ENCODE measurements around the gene NT5C3A.
"Not testable (repeated sequence)": the region's sequence is repeated elsewhere in the genome, so short reads cannot be mapped to it uniquely, and the experiment has no call there.

DNA sequence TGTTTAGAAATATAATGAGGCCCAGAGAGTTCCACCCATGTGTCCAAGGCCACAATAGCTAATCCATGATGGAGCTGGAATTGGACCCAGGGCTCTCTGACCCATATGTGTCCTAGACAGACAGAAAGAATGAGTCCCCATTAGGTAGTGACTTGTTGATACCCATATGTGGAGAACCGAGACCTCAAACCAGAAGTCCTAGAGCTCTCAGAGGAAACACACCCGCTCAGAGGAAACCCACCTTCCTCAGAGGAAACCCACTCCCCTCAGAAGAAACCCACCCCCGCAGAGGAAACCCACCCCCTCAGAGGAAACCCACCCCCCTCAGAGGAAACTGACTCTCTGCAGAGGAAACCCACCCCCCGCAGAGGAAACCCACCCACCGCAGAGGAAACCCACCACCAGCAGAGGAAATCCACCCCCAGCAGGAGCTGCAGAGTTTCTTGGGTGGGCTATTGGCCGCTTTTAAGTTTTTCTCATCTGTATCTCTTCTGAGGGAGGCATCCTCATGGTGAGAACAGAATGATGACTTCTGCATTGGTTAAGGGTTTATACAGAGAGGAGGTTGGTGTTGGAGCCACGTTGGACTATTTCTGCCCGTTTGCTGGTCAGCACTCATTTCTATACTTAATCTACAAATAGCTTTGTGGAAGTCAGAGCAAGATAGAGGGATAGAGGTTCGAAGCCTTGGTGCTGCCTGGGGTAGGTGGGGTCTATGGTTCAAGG lies 70.4 kb downstream of the NT5C3A start:
- TF ChIP-seq, protein P1, sequence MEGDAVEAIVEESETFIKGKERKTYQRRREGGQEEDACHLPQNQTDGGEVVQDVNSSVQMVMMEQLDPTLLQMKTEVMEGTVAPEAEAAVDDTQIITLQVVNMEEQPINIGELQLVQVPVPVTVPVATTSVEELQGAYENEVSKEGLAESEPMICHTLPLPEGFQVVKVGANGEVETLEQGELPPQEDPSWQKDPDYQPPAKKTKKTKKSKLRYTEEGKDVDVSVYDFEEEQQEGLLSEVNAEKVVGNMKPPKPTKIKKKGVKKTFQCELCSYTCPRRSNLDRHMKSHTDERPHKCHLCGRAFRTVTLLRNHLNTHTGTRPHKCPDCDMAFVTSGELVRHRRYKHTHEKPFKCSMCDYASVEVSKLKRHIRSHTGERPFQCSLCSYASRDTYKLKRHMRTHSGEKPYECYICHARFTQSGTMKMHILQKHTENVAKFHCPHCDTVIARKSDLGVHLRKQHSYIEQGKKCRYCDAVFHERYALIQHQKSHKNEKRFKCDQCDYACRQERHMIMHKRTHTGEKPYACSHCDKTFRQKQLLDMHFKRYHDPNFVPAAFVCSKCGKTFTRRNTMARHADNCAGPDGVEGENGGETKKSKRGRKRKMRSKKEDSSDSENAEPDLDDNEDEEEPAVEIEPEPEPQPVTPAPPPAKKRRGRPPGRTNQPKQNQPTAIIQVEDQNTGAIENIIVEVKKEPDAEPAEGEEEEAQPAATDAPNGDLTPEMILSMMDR (IDR thresholded peaks at IDR 0.05), result not testable (repeated sequence)
- TF ChIP-seq POLR2A (IDR thresholded peaks at IDR 0.05), result not testable (repeated sequence)

Data from stomach (tissue), 4 donors.